Fibroblast of the aortic adventitia (primary cell): Measurements from ENCODE around the gene PTGR3. TPM values are rescaled to one million over a fixed set of nuclear protein-coding genes. Genes with fewer than 3 reads are reported as not detected.
A peak's percentile ranks its signal among the peaks of the same experiment; 100 is the strongest.

Experiments used
- DNase-seq: peaks from one replicate; pipeline ENCODE4 v3.0.0-alpha.2; 2010; ENCODE audit warnings: low read depth
- H3K4me3 ChIP-seq: 2 replicates; pipeline ENCODE4 v1.5.1; 2011; ENCODE audit warnings: low read depth, mild to moderate bottlenecking, control low read depth, low read length, moderate library complexity
- total RNA-seq: library from RNA; depleted of rRNA; stranded (reverse); fragments of >200 nt; gene quantifications from 2 replicates; pipeline ENCODE4 v1.2.3, GENCODE V29; 2012; ENCODE audit warnings: low replicate concordance
- TF ChIP-seq, protein P1 (sequence below): IDR thresholded peaks from 2 replicates; pipeline ENCODE4 v1.5.1; 2011; ENCODE audit warnings: mild to moderate bottlenecking, low read length, control low read depth, inconsistent platforms; ENCODE audit not compliant: insufficient read depth

Gene PTGR3
- total RNA-seq, 1 donor = 14.2 TPM

DNA sequence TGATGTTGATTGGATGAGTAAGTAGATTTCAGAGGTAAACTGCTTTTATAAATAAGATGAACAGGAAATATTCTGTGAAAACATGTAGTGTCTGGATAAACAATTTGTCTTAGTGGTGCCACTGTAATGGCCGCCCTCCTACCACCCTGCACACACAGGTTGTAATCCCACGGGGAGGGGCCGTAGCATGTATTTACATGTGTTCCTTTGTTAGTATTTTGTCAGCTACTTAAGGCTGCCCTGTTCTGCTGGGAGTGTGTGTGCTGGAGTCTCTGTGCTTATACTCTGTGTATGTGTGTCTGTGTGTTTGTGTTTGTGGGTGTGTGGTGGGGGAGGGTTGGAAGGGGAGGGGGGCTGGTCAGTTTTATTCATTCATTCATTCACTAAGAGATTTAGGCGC, 6.7 kb upstream of the PTGR3 start:
- H3K4me3 ChIP-seq = no peak overlapping the region
- TF ChIP-seq, protein P1, sequence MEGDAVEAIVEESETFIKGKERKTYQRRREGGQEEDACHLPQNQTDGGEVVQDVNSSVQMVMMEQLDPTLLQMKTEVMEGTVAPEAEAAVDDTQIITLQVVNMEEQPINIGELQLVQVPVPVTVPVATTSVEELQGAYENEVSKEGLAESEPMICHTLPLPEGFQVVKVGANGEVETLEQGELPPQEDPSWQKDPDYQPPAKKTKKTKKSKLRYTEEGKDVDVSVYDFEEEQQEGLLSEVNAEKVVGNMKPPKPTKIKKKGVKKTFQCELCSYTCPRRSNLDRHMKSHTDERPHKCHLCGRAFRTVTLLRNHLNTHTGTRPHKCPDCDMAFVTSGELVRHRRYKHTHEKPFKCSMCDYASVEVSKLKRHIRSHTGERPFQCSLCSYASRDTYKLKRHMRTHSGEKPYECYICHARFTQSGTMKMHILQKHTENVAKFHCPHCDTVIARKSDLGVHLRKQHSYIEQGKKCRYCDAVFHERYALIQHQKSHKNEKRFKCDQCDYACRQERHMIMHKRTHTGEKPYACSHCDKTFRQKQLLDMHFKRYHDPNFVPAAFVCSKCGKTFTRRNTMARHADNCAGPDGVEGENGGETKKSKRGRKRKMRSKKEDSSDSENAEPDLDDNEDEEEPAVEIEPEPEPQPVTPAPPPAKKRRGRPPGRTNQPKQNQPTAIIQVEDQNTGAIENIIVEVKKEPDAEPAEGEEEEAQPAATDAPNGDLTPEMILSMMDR = no peak
- DNase-seq = no peak

DNA sequence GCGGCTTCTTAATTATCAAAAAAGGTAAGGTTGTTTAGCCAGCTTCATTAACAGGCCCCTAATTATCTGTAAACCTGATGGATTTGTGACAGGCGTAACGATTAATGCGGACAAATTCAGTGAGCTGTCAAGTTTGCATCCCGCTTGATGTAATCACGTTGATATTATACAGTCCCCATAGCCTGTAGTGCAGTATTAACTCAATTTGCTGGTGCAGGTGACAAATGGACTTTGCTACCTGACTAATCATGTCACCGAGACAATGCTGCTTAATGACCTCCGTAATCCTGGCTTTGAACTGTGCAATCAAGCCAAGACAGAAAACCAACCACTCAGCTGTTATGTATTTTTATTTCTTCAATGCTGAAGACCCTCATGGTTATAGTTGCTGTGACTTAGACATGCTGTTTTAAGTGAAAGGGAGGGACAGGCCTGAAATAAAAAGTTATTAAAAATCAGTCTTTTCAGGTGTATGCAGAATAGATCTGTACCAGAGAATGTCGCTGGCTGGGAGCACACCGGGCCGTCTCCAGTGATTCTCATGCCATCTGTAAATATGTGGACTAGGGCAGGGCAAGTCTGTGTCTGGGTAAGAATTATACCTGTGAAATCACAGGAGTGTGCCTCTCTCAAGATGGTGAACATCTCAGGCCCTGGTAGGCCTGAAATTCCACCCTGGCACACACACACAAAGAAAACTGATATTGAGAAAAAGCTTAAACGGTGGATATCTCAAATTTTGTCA, 6.0 kb upstream of the PTGR3 start:
- TF ChIP-seq, protein P1 = no peak
- H3K4me3 ChIP-seq = no peak overlapping the region
- DNase-seq = no peak

DNA sequence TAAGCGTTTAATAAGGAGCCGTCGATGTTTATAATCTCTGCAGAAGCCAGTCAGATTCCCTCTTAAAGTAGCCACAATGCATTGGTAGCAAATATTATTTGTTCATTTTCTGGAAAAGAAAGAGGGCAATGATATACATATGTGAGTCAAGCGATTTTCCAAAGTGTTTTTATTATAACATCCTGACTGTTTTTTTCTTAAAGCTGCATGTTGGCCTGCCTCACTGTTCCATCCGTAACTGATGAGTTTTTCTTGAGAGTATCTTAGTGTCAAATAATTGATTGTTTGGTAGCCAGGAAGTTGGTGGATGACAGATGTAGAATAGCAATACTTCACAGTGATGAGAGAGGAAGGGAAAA, 5.4 kb upstream of the PTGR3 start:
- H3K4me3 ChIP-seq = no peak overlapping the region
- TF ChIP-seq, protein P1 = no peak
- no peak for DNase-seq

DNA sequence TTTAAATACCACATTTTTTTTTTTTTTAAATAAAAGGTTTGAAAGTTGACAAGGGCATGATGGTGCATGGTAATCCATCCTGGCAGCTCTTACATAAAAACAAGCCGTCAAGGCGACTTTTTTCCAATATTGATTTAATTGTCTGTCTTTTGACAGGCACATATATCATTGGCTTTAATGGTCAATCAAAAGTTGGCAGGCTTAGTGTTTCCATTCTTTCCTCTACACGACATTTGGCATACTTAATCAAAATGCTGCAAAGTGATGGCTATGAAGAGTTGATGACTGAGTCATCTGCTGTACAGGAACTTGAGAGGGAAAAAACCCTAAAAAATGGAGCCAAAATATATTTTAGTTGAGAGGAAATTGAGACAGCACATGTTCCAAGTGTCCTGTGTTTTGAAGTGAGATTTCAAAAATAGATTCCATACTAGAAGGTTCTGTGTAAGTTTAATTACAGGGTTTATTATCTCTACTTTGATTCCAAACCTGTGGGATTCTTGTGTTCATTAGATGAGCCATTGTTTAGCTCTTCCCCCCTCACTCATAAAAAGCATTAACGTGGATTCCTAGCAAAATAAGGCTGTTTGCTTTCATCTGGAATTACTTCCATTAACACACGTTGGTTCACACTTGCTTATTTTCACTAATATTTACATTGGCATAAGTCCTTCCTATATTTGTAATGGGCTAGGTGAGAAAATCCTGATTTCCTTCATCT, 4.8 kb upstream of the PTGR3 start:
- no peak overlapping the region for H3K4me3 ChIP-seq
- DNase-seq = peak; percentile 67
- TF ChIP-seq, protein P1 = no peak

DNA sequence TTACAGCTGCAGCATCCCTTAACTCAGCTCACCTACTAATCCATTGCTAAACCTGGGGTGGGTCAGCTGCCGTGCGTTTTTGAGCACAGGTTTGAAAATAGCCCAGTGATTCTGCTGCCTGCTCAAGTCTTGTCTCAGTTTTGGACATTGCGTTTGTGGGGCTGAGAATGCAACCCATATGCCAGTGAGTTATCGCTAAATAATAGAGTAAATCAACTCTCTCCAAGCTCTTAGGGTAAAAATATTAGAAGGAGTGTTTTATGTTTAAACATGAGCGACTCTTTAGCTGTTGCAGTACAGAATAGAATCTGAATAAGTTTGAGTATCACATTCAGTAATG, 3.8 kb upstream of the PTGR3 start:
- TF ChIP-seq, protein P1 = no peak
- DNase-seq = no peak
- peak overlapping the region; percentile 75 for H3K4me3 ChIP-seq

DNA sequence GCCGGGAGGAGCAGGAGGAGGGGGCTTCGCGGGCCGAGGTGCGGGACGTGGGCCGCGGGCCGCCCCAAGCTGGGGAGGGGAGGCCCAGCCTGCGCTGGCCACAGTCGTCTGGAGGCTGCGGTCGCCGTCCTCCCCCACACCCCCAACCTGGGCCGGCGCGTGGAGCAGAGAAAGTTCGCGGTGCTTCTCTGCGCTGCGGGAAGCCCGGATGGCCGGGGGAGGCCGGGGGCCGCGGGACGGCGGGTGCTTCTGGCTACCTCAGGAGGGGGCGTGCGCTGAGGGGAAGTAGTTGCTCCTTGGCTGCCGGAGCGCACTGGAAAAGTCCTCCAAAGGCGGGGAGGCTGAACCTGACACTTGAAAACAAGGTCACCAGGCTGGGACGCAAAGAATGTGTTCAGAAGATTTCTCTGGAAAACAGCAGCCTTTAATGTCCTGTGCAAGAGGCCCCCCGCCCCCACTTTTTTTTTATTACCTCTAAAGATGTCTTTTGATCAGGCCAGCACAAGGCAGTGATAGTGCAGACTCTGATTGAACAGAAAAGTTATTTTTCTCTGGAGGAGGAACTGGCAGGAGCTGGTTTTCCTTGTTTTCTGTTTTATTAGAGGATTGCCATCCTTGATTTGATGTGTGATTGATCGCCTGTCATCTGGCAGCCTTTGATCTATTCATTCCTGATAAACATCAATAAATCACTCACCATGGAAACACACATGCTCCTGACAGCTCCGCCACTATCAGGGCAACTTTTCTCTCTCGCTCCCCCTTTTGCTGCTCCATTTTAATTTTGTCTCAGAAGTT, 3.2 kb upstream of the PTGR3 start:
- peak overlapping the region; percentile 75 for H3K4me3 ChIP-seq
- TF ChIP-seq, protein P1 = no peak
- DNase-seq = peak; percentile 33
